GM19025 (cell line): ENCODE results near the gene PAWR.
"Not testable (repeated sequence)": the region's sequence is repeated elsewhere in the genome, so short reads cannot be mapped to it uniquely, and the experiment has no call there.

Source experiments
- ATAC-seq: cut with Tn5 transposase; IDR thresholded peaks from one replicate; pipeline ENCODE4 v1.9.1; 2021; ENCODE audit warnings: mild to moderate bottlenecking, low read depth, moderate library complexity; ENCODE audit not compliant: unreplicated experiment

PAWR gene

GRCh38 chr12:79555028-79555925 lies 135.5 kb downstream of the PAWR start:
- ATAC-seq = no peak

DNA sequence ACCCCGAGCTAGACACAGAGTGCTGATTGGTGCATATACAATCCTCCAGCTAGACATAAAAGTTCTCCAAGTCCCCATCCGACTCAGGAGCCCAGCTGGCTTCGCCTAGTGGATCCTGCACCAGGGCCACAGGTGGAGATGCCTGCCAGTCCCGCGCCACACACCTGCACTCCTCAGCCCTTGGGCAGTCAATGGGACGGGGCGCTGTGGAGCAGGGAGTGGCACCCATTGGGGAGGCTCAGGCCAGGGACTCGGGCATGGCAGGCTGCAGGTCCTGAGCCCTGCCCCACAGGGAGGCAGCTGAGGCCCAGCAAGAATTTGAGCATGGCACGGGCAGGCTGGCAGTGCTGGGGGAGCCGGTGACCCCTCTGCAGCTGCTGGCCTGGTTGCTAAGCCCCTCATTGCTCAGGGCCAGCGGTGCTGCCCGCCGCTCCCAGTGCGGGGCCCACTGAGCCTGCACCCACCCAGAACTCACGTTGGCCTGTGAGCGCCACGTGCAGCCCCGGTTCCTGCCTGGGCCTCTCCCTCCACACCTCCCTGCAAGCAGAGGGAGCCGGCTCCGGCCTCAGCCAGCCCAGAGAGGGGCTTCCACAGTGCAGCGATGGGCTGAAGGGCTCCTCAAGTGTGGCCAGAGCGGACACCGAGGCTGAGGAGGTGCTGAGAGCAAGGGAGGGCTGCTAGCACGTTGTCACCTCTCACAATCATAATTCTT lies 136.7 kb downstream of the PAWR start:
- no peak for ATAC-seq

GRCh38 chr12:79552192-79552591 lies 138.6 kb downstream of the PAWR start:
- no peak for ATAC-seq

DNA sequence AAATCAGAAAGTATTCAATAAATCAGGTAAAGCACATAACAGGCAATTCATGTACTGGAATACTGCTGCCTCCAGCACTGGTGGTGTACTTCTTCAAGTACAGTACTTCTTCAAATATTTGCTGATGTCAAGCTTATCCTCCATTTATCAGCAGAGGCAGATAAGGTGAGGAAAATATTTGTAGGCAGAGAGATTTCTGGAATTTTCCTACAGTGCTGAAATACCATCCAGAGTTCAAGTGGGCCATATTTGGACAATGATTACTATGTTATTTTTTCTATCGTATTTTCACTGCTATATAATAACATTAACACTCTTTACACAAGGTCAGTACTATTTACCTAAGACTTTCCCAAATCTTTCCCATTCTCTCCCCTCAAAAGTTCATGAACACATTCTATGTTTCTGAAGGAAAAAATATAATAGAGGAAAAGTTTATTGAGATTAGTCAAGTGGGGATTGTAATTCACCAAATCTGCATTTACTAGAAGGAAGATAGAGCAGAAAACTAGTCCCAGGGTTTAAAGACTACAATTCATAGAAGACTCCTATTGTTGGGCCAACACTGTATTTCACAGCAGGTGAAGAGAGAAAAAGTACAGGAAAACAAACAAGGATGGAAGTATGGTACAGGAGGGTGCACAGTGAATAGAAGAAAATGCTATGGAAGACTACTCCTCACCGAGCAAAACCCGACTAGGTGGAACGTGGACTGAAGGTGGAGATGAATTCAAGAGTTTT lies 141.1 kb downstream of the PAWR start:
- ATAC-seq = no peak

GRCh38 chr12:79548610-79548924 lies 142.2 kb downstream of the PAWR start:
- no peak for ATAC-seq

GRCh38 chr12:79547735-79548609 lies 142.8 kb downstream of the PAWR start:
- peak; percentile 66 for ATAC-seq

- ATAC-seq = no peak
Observed at GRCh38 chr12:79547044-79547734, 143.6 kb downstream of the PAWR start.

DNA sequence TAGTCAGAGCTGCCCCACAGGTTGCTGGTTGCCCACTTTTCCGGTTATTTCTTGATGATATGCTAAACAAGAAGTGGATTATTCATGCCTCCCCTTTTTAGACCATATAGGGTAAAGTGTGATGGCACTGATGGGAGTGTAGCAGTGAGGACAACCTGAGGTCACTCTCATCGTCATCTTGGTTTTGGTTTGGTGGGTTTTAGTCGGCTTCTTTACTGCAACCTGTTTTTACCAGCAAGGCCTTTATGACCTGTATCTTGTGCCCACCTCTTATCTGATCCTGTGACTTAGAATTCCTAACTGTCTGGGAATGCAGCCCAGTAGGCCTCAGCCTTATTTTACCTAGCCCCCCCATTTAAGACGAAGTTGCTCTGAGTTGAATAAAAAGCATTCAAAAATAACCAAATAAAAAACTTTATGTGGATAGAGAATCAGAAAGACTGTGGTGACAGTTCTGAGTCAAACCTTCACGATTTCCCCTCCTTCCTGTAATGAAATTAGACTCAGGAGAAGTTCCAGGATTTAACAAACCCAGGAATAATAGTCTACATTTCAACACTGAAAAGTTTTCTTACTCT lies 144.2 kb downstream of the PAWR start:
- no peak for ATAC-seq

- not testable (repeated sequence) for ATAC-seq
Observed at GRCh38 chr12:79544439-79544838, 146.3 kb downstream of the PAWR start.

DNA sequence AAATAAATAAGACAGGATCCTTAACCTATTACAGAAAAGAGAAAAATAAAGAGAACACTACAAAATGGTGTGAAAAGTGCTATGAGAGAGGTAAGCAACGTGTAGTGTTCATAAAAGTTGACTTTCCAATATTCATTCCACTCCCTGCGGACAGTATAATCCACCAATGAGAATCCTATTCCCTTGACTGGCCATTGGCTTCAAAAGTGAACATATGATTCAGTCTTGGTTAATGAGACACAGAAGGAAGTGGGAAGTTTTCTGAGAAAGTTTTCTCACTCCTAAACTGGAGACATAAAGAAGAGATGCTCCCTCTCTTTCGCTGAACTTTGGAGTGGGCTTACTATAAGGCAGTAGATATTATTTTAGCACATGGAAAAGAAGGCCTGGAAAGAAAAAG lies 153.1 kb downstream of the PAWR start:
- ATAC-seq = no peak

DNA sequence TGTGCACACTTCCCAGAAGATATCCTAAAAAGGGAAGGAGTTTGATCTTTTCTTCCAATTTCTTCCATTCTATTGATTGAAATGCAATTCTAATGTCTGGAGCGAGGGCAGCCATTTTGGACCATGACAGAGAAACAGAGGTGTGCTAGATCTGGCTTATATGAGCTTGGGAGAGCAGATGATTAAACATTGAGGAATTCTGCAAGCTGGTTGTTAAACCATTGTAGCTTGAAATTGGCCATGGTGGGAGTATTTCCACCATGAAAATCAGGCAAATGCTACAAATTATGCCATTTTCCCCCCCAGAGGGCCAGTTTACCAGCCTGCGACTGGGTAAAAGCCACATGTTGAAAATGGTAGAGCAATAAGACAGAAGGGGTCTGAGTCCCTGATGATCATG lies 155.0 kb downstream of the PAWR start:
- ATAC-seq = no peak
